ENCODE data around the gene LRIT2.
A peak's percentile ranks its signal among the peaks of the same experiment; 100 is the strongest.

The LRIT2 gene

DNA sequence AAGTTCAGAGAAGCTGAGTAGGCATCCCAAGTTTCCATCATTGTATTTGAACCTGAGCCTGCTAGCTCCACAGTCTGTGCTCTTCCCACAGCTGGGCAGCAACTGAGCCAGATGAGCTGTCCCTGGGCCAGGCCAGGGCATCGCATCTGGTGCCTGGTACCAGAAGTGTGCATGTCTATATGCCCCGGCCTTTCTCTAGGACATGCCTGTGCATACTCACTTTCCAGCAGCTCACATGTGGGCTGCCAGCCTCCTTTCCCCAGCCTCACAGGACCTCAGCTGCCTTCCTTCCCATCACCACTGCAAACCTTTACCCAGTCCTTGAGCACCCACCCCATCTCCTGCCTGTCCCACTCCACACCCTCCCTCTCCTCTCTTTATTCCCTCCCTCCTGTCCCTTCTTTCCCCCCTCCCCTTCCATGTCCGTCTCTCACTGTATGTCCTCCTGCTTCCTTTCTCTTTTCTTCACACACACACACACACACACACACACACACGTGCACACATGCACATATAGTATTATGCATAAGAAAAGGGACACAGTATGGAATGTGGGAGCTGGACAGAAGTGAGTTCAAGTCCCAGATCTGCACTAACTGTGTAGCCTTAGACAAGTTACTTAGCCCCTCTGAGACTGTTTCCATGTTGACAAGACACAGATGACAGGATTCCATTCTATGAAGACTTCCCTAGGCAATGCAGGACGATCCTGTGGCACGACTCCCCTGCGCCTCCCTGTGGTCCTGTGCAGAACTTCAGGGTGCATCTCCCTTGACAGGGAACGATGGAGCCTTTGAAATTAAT is 20.1 kb downstream of the LRIT2 start:
- Histone ChIP-seq H3K27me3 (ENCODE audit: control insufficient read depth, low read length) (peaks cover 6% of the 10 kb centered on the region; the same call in 1 of the 2 replicates), H3K9me3 (ENCODE audit: control insufficient read depth, insufficient read depth, low read length) (no peaks in the 10 kb centered on the region), H3F3A (ENCODE audit: control insufficient read depth, insufficient read depth) (no peaks in the 10 kb centered on the region), H4K20me1 (ENCODE audit: control insufficient read depth, insufficient read depth, low read depth, low read length) (no peaks in the 10 kb centered on the region), H3K4me1 (ENCODE audit: control insufficient read depth, low read length) (0 out of 2 replicates have a peak, but pooled peaks cover 2% of the 10 kb centered on the region), H3K9me2 (replicated peaks; ENCODE audit: control insufficient read depth, low read length) (no peaks in the 10 kb centered on the region), H3K36me3 (ENCODE audit: control insufficient read depth, low read length) (no peaks in the 10 kb centered on the region), H3K4me3 (ENCODE audit: low read length) (no peak overlapping the region), H3K27ac (ENCODE audit: low read depth, low read length) (no peak overlapping the region), H3K79me2 (ENCODE audit: control insufficient read depth, low read length) (no peaks in the 10 kb centered on the region), H3K4me2 (ENCODE audit: low read length) (no peak overlapping the region)
- TF ChIP-seq, protein P1, sequence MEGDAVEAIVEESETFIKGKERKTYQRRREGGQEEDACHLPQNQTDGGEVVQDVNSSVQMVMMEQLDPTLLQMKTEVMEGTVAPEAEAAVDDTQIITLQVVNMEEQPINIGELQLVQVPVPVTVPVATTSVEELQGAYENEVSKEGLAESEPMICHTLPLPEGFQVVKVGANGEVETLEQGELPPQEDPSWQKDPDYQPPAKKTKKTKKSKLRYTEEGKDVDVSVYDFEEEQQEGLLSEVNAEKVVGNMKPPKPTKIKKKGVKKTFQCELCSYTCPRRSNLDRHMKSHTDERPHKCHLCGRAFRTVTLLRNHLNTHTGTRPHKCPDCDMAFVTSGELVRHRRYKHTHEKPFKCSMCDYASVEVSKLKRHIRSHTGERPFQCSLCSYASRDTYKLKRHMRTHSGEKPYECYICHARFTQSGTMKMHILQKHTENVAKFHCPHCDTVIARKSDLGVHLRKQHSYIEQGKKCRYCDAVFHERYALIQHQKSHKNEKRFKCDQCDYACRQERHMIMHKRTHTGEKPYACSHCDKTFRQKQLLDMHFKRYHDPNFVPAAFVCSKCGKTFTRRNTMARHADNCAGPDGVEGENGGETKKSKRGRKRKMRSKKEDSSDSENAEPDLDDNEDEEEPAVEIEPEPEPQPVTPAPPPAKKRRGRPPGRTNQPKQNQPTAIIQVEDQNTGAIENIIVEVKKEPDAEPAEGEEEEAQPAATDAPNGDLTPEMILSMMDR (IDR thresholded peaks at IDR 0.05; ENCODE audit: low read depth, low read length, poor library complexity, severe bottlenecking), result peak; percentile 91
- TF ChIP-seq EZH2phosphoT487 (IDR thresholded peaks at IDR 0.05; ENCODE audit: borderline replicate concordance, low read length), result no peak

DNA sequence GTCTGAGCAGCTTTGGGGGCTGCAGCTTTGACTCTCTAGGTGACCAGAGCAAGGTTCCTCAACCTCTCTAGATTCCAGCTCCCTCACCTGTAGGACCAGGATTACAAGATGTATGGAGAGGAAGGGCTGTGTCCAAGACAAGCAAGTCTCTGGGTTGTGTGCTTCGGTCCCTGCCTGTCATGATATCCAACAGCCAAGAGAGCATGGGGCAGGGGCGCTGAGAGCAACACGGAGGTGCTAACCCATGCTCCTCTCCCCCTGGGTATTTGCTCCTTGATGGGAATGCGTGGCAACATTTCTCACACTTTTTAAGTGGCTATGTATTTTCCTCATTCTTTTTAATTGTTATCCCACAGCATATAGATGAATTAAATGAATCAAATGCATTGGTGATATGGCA is 20.7 kb downstream of the LRIT2 start:
- Histone ChIP-seq H3K9me2 (replicated peaks; ENCODE audit: control insufficient read depth, low read length) (no peaks in the 10 kb centered on the region), H4K20me1 (ENCODE audit: control insufficient read depth, insufficient read depth, low read depth, low read length) (no peaks in the 10 kb centered on the region), H3K27ac (ENCODE audit: low read depth, low read length) (no peak overlapping the region), H3K9me3 (ENCODE audit: control insufficient read depth, insufficient read depth, low read length) (no peaks in the 10 kb centered on the region), H3K4me1 (ENCODE audit: control insufficient read depth, low read length) (0 out of 2 replicates have a peak, but pooled peaks cover 2% of the 10 kb centered on the region), H3F3A (ENCODE audit: control insufficient read depth, insufficient read depth) (no peaks in the 10 kb centered on the region), H3K79me2 (ENCODE audit: control insufficient read depth, low read length) (no peaks in the 10 kb centered on the region), H3K4me3 (ENCODE audit: low read length) (no peak overlapping the region), H3K27me3 (ENCODE audit: control insufficient read depth, low read length) (peaks cover 6% of the 10 kb centered on the region; the same call in 1 of the 2 replicates), H3K4me2 (ENCODE audit: low read length) (no peak overlapping the region), H3K36me3 (ENCODE audit: control insufficient read depth, low read length) (no peaks in the 10 kb centered on the region)
- TF ChIP-seq, protein P1 (IDR thresholded peaks at IDR 0.05; ENCODE audit: low read depth, low read length, poor library complexity, severe bottlenecking), result no peak
- TF ChIP-seq EZH2phosphoT487 (IDR thresholded peaks at IDR 0.05; ENCODE audit: borderline replicate concordance, low read length), result no peak

DNA sequence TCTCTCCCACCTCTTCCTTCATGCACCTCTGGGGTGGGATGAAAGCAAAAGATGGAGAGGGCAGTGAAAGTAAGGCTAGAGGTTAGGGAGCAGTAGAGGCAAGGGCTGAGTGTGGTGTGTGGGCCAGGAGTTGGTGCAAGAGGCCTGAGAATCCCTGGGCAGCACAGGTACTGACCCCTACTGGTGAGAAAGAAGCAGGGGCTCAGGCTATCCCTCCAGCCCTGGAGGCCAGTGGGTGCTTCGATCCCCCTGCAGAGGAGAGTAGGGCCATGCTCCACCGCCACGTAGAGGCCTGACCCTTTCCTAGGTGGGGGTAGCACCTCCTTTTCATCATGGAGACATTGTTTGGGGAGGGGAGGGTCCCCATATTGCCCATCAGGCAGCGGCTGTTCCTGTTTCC is 21.2 kb downstream of the LRIT2 start:
- TF ChIP-seq, protein P1 (IDR thresholded peaks at IDR 0.05; ENCODE audit: low read depth, low read length, poor library complexity, severe bottlenecking), result peak; percentile 59
- no peak for TF ChIP-seq EZH2phosphoT487 (IDR thresholded peaks at IDR 0.05; ENCODE audit: borderline replicate concordance, low read length)
- Histone ChIP-seq H3K36me3 (ENCODE audit: control insufficient read depth, low read length) (no peaks in the 10 kb centered on the region), H3K4me1 (ENCODE audit: control insufficient read depth, low read length) (0 out of 2 replicates have a peak, but pooled peaks cover 2% of the 10 kb centered on the region), H3F3A (ENCODE audit: control insufficient read depth, insufficient read depth) (no peaks in the 10 kb centered on the region), H3K9me2 (replicated peaks; ENCODE audit: control insufficient read depth, low read length) (no peaks in the 10 kb centered on the region), H3K79me2 (ENCODE audit: control insufficient read depth, low read length) (no peaks in the 10 kb centered on the region), H3K4me2 (ENCODE audit: low read length) (no peak overlapping the region), H3K27ac (ENCODE audit: low read depth, low read length) (no peak overlapping the region), H3K9me3 (ENCODE audit: control insufficient read depth, insufficient read depth, low read length) (no peaks in the 10 kb centered on the region), H4K20me1 (ENCODE audit: control insufficient read depth, insufficient read depth, low read depth, low read length) (no peaks in the 10 kb centered on the region), H3K4me3 (ENCODE audit: low read length) (no peak overlapping the region), H3K27me3 (ENCODE audit: control insufficient read depth, low read length) (peaks cover 6% of the 10 kb centered on the region; the same call in 1 of the 2 replicates)

Measured in DOHH2 (cell line).